PFSK-1 (cell line): ENCODE measurements around the gene MTA3.

Experiments
- FOXP2 ChIP-seq: optimal IDR thresholded peaks from 2 replicates; pipeline ENCODE3; 2011; ENCODE audit warnings: borderline replicate concordance, control low read depth, inconsistent platforms; ENCODE audit not compliant: insufficient read depth; ENCODE audit errors: extremely low read length, extremely low read depth
- POLR2AphosphoS5 ChIP-seq: IDR thresholded peaks from 2 replicates; pipeline ENCODE4 v1.6.1; 2012; ENCODE audit warnings: low read depth, mild to moderate bottlenecking, control low read depth, low read length, moderate library complexity
- SIN3A ChIP-seq: IDR thresholded peaks from 2 replicates; pipeline ENCODE4 v1.6.1; 2012; ENCODE audit warnings: mild to moderate bottlenecking, low read length, moderate library complexity, borderline replicate concordance; ENCODE audit not compliant: insufficient read depth
- TAF1 ChIP-seq: IDR thresholded peaks from 2 replicates; pipeline ENCODE4 v1.6.1; 2012; ENCODE audit warnings: low read length, control low read depth, borderline replicate concordance; ENCODE audit not compliant: insufficient read depth
- TF ChIP-seq, protein P1 (sequence below), 2 experiments: IDR thresholded peaks; 2 replicates each; pipeline versions ENCODE4 v1.6.1 to v1.8.0; 2011 to 2012; ENCODE audit warnings: low read depth in 2 of 2, low read length in 2 of 2, control low read depth in 1 of 2, inconsistent platforms in 1 of 2, mild to moderate bottlenecking in 1 of 2, moderate library complexity in 1 of 2; ENCODE audit not compliant: insufficient read depth in 1 of 2

MTA3 gene

DNA sequence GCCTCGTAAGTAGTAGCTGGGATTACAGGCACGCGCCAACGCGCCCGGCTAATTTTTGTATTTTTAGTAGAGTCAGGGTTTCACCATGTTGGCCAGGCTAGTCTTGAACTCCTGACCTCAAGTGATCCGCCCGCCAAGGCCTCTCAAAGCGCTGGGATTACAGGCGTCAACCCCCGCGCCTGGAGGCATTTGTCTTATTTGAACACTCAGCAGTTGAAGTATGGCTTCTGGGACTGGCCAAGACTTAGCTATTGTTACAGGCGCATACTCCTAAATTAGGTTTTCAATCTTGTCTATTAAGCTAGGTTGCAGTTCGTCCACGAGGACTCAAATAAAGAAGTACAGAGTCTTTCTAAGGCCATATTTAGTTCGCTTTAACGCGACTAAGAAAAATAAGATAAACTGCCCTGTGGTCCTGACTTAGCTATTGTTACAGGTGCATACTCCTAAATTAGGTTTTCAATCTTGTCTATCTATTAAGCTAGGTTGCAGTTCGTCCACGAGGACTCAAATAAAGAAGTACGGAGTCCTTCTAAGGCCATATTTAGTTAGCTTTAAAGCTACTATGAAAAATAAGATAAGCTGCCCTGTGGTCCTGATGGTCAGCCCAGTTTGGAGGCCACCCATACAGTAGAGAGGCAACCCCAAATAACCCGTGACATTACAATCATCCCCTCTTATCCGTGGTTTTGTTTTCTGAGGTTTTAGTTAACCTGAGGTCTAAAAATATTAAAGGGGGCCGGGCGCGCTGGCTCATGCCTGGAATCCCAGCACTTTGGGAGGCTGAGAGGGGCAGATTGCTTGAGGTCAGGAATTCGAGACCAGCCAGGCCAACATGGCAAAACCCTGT lies 20.8 kb upstream of the MTA3 start:
- TF ChIP-seq FOXP2, result no peak
- no peak for TF ChIP-seq TAF1
- TF ChIP-seq POLR2AphosphoS5, result no peak
- TF ChIP-seq, protein P1, sequence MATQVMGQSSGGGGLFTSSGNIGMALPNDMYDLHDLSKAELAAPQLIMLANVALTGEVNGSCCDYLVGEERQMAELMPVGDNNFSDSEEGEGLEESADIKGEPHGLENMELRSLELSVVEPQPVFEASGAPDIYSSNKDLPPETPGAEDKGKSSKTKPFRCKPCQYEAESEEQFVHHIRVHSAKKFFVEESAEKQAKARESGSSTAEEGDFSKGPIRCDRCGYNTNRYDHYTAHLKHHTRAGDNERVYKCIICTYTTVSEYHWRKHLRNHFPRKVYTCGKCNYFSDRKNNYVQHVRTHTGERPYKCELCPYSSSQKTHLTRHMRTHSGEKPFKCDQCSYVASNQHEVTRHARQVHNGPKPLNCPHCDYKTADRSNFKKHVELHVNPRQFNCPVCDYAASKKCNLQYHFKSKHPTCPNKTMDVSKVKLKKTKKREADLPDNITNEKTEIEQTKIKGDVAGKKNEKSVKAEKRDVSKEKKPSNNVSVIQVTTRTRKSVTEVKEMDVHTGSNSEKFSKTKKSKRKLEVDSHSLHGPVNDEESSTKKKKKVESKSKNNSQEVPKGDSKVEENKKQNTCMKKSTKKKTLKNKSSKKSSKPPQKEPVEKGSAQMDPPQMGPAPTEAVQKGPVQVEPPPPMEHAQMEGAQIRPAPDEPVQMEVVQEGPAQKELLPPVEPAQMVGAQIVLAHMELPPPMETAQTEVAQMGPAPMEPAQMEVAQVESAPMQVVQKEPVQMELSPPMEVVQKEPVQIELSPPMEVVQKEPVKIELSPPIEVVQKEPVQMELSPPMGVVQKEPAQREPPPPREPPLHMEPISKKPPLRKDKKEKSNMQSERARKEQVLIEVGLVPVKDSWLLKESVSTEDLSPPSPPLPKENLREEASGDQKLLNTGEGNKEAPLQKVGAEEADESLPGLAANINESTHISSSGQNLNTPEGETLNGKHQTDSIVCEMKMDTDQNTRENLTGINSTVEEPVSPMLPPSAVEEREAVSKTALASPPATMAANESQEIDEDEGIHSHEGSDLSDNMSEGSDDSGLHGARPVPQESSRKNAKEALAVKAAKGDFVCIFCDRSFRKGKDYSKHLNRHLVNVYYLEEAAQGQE (IDR thresholded peaks at IDR 0.05; ENCODE audit: insufficient read depth in 1 of 2, low read depth in 2 of 2, low read length in 2 of 2), result no peak
- TF ChIP-seq SIN3A, result no peak

DNA sequence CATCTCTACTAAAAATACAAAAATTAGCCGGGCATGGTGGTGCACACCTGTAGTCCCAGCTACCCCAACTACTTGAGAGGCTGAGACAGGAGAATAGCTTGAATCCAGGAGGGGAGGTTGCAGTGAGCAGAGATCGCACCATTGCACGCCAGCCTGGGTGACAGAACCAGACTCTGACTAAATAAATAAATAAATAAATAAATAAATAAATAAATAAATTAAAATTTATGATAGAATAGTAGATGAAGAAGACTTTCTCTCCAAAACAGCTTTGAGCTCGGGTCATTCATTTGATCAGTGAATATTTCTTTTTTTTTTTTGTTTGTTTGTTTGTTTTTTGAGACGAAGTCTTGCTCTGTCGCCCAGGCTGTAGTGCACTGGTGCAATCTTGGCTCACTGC lies 17.6 kb upstream of the MTA3 start:
- TF ChIP-seq SIN3A, result no peak
- TF ChIP-seq, protein P1 (IDR thresholded peaks at IDR 0.05; ENCODE audit: insufficient read depth in 1 of 2, low read depth in 2 of 2, low read length in 2 of 2), result no peak
- TF ChIP-seq TAF1, result no peak
- TF ChIP-seq POLR2AphosphoS5, result no peak
- TF ChIP-seq FOXP2, result no peak

DNA sequence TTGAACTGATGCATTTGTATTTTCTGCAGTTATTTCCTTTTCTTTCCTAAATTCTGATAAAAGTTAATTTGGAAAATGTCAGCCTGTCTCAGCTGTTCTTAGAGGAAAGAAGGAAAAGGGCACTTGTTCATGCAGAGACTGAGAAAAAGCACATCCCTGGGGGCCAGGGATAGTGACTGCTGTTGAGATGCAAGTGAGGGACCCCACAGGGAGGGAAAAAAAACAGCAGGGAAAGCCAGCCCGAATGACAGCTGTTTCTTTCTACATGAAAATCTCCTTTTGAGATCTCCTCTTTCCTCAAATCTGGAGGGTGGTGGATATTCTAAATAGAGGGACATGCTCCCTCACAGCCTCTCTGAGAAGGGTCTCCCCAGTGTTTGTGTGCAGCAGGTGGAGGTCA lies 14.0 kb upstream of the MTA3 start:
- TF ChIP-seq, protein P1 (IDR thresholded peaks at IDR 0.05; ENCODE audit: insufficient read depth in 1 of 2, low read depth in 2 of 2, low read length in 2 of 2), result no peak
- TF ChIP-seq POLR2AphosphoS5, result no peak
- TF ChIP-seq SIN3A, result no peak
- no peak for TF ChIP-seq FOXP2
- no peak for TF ChIP-seq TAF1

DNA sequence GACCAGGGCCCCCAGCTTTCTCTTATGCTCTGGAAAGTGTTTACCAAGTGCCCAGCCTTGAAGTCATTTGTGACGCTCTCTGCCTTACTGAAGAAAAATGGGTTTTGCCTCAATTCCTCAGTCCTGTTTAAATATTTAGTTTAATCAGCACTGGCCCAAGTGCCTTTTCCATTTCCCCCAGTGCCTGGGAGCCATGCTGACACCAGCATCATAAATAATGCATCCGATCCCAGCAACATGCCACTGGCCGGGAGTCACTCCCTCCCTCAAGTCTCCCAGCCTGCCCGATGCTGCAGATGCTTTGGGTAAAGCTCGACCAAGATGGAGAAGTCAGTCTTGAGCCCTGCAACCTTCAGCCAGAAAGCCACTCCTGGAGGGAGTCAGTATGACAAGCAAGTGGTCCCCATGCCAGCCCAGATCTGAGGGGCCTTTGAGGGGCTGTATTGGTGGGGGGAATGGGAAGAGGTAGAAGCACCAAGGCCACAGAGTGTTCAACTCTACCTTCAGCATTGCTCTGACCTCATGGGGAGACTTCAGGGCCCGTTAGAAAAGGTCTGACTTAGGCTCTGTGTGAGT lies 12.0 kb upstream of the MTA3 start:
- TF ChIP-seq TAF1 (no peak), POLR2AphosphoS5 (no peak), SIN3A (no peak), FOXP2 (no peak)
- TF ChIP-seq, protein P1 (IDR thresholded peaks at IDR 0.05; ENCODE audit: insufficient read depth in 1 of 2, low read depth in 2 of 2, low read length in 2 of 2), result no peak

DNA sequence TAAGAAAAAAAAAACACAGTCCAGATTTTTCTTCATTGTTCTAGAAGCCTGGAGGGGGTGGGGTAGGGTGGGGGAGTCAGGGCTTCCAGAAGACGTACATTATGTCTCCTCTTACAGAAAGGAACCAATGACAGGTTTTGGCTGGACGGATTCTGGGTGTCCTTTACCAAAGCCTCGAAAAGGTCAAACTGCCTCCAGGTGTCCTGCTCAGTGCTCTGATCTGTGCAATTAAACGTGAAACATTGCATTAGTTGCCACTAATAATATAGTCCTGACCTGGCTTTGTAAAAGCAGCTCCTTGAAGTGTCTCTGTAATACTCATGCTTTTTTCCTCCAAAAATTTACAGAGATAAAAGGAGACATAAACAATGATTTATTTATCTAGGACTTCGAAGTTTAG lies 11.1 kb upstream of the MTA3 start:
- TF ChIP-seq FOXP2 (no peak), TAF1 (no peak), POLR2AphosphoS5 (no peak), SIN3A (no peak)
- TF ChIP-seq, protein P1 (IDR thresholded peaks at IDR 0.05; ENCODE audit: insufficient read depth in 1 of 2, low read depth in 2 of 2, low read length in 2 of 2), result no peak
